Prostate gland (tissue), 2 donors: ENCODE measurements around the gene HOXA1. TPM values are rescaled to one million over a fixed set of nuclear protein-coding genes. Genes with fewer than 3 reads are reported as not detected.

Experiments used
- DNase-seq: peaks from one replicate; pipeline ENCODE4 v3.0.0-alpha.2; 2019; ENCODE audit warnings: low spot score
- H3K27ac ChIP-seq, 2 donors: fragments of 200-600 bp; sonication (generic); 2 replicates each; pipeline ENCODE4 v1.5.1; 2017 to 2019
- H3K27me3 ChIP-seq: fragments of 200-600 bp; sonication (generic); replicated peaks from 2 replicates; pipeline ENCODE4 v1.5.1; 2019; ENCODE audit not compliant: insufficient read depth
- H3K36me3 ChIP-seq, 2 donors: fragments of 200-600 bp; sonication (generic); 1 replicate in 1 of 2; 2 replicates in 1 of 2; pipeline versions ENCODE4 v1.5.1 to v1.8.1; 2017 to 2019
- H3K4me1 ChIP-seq: fragments of 200-600 bp; sonication (generic); replicated peaks from 2 replicates; pipeline ENCODE4 v1.5.1; 2019
- H3K4me3 ChIP-seq, 2 donors: fragments of 200-600 bp; sonication (generic); 2 replicates each; pipeline ENCODE4 v1.5.1; 2017 to 2019
- H3K9me3 ChIP-seq: fragments of 200-600 bp; sonication (generic); 2 replicates; pipeline ENCODE4 v1.5.1; 2017
- POLR2A ChIP-seq: fragments of 450-650 bp; IDR thresholded peaks from one replicate; pipeline ENCODE4 v1.6.1; 2016; ENCODE audit warnings: antibody characterized with exemption, mild to moderate bottlenecking
- POLR2AphosphoS5 ChIP-seq: sonication (generic); formaldehyde crosslinking; IDR thresholded peaks from one replicate; pipeline ENCODE4 v1.6.1; 2017; ENCODE audit warnings: antibody characterized with exemption
- WGBS: methylation state at CpG from one replicate; pipeline ENCODE4 v1.1.5; 2018; 5-methylcytosine and 5-hydroxymethylcytosine counted together
- intact Hi-C: fragments of 100-400 bp; cut with DNase I; formaldehyde crosslinking; loops from one replicate; pipeline ENCODE4 v1.14.2; 2022
- total RNA-seq, 2 donors: library from RNA; depleted of rRNA; stranded (reverse); fragments of >200 nt; gene quantifications; one replicate each; pipeline ENCODE4 v1.1.0, GENCODE V29; 2016
- TF ChIP-seq, protein P1 (sequence below), 4 experiments: fragments of 200-600 bp in 2 of 4; fragments of 450-650 bp in 2 of 4; sonication (generic) in 2 of 4; IDR thresholded peaks; 1 replicate in 3 of 4; 2 replicates in 1 of 4; pipeline ENCODE4 v1.5.1; 2016 to 2019; ENCODE audit warnings: antibody characterized with exemption in 4 of 4, mild to moderate bottlenecking in 2 of 4, moderate library complexity in 2 of 4

The HOXA1 gene
- total RNA-seq, 2 donors from 2014 or later, result 2.1 TPM; not detected in 1

DNA sequence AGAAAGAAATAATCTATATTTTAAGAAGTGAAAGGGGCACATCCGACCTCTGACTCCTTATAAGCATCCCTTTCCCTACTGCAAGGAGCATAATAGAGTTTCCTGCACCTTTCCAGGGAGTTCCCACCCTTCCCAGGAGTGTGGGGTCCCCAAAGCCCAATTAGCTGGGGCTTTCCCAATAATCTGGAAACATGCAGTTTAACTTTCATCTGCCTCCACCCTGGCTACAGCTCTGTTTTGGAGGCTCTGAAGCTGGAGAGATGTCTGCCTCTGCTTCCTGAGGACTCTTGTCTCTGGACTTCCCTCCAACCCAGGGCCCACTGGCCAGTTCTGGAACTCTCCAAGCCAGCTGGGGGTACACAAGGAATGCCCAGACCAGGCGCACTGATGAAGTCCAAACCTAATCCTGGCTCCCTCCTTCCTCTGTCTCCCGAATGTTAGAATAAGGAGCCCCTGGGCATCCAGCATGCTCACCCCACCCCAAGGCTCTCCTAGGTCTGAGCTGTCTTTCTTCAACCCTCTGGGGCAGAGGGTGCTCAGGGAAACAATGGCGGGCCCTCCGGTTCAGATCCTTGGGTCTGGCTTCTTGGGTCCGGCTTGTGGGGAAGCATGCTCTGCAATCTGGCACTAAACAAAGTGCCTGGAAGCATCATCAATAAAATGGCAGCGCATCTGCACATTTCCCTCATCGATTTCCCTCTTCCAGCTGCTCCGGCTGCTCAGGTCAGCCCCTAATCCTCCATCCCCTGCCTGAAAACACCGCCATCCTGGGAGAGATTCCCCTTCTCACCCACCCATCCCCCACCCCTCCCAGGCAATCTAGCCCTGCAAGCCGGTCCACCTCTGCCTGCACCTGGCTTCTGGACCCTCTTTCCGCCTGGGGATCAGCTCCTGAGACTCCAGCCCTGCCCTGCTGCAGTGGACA lies 21.4 kb upstream of the HOXA1 start:
- Histone ChIP-seq H3K27ac (no peak overlapping the region), H3K4me1 (no peaks in the 10 kb centered on the region), H3K4me3 (no peak overlapping the region), H3K9me3 (no peaks in the 10 kb centered on the region), H3K36me3 (no peaks in the 10 kb centered on the region), H3K27me3 (no peaks in the 10 kb centered on the region)
- intact Hi-C loops, result no loop called here
- no peak for DNase-seq
- 83% methylated on average over 12 of the region's 12 CpGs for WGBS
- TF ChIP-seq, protein P1, sequence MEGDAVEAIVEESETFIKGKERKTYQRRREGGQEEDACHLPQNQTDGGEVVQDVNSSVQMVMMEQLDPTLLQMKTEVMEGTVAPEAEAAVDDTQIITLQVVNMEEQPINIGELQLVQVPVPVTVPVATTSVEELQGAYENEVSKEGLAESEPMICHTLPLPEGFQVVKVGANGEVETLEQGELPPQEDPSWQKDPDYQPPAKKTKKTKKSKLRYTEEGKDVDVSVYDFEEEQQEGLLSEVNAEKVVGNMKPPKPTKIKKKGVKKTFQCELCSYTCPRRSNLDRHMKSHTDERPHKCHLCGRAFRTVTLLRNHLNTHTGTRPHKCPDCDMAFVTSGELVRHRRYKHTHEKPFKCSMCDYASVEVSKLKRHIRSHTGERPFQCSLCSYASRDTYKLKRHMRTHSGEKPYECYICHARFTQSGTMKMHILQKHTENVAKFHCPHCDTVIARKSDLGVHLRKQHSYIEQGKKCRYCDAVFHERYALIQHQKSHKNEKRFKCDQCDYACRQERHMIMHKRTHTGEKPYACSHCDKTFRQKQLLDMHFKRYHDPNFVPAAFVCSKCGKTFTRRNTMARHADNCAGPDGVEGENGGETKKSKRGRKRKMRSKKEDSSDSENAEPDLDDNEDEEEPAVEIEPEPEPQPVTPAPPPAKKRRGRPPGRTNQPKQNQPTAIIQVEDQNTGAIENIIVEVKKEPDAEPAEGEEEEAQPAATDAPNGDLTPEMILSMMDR (IDR thresholded peaks at IDR 0.05), result no peak
- TF ChIP-seq POLR2A (no peak), POLR2AphosphoS5 (no peak)

DNA sequence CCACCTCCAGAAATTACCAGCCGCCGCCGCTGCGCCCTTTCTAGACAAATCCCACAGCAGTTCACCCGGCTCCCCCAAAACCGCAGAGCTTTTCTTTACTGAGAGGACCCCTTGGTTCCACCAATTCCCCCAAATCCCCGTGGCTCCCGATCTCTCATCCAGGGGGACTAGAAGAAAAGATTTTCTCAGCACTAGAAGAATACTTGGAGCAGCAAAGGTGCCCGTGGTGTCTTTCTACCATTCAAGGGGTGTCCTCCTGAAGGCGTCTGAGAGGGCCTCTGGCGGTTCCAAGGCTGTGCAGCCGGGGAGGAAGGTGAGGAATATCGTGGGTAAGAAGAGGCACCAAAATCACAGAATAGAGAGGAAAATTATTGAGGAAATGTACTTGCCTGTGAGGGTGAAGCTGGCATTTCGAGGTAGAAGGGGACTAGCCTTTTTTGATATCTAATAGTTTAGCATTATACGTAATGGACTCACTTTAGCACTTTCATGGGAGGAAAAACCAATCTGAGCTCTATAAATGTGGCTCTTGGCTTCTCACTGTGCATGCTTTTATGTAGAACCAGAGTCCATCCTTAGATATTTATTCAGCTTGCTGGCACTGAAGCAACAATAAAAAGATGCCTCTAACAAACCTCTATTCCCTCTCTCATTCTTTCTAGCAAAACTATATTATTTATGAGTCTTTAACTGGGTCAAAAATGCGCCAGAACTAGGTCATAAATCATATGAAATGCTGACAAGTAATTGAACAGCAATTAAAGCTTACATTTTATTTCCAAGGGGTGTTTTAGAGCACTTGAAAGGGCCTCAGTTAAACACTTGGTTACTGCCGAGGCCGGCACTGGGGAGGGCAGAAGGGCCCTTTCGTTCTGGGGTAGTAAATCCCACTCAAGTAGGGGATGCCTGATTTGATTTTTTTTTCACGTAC lies 20.5 kb upstream of the HOXA1 start:
- Histone ChIP-seq H3K27me3 (no peaks in the 10 kb centered on the region), H3K4me1 (no peaks in the 10 kb centered on the region), H3K36me3 (no peaks in the 10 kb centered on the region), H3K27ac (peak overlapping the region; percentile 64 to 71), H3K9me3 (no peaks in the 10 kb centered on the region), H3K4me3 (peak overlapping the region; percentile 6 to 30)
- TF ChIP-seq POLR2A (no peak), POLR2AphosphoS5 (no peak)
- TF ChIP-seq, protein P1 (IDR thresholded peaks at IDR 0.05), result no peak
- no peak for DNase-seq
- intact Hi-C loops, result no loop called here
- WGBS, result 52% methylated on average over 20 of the region's 20 CpGs

DNA sequence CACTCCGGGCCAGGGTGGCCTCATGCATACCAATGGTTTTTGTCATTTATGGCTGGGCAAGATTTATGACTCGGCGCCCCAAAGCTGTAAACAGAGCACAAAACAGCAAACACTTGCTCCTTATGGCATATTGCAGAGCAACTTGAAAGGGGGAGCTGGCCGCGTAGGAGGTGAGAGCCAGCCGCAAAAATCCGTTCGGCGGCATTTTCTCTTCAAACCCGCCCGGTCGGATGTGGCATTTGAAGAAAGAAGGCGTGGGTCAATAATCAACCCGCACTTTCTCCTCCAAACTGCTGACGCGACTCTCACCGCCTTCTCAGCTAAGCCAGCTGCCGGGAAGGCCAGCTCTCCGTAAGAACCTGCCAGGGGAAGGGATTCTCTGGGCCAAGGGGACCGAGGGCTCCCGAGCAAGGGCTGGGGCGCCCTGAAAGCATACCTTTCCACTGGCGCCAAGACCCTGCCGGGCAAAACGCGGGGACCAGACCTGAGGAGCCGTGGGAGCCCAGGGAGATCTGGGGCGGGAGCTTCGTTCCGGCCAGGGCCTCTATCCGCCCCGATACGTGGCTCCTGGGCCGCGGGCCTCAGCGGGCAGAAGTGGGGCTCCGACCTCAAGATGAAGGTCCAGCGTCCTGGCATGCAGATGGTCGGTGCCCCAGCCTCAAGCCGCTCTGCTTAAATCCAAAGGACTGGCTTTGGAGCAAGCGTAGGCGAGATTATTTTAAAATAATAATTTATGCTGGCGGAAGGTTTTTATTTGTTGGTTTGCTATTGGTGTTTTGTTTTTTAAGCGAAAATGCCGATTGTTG lies 19.6 kb upstream of the HOXA1 start:
- TF ChIP-seq, protein P1 (IDR thresholded peaks at IDR 0.05), result no peak
- TF ChIP-seq POLR2AphosphoS5 (peak; percentile 64), POLR2A (peak; percentile 43)

DNA sequence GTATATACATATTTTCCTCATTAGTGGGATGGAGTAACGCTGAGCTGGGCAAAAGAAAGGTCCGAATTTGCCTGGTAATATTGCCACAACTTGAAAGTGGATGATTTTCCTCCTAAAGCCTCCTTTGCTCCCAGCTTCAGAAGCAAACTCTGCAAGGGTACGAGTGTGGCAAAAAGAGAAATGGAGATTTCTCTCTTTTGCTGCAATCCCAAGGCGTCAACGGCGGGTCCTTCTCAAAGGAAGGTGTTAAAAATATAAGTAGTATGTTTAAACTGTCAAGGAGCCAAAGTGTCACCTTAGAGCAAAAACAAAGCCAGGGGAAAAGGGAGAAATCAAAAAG lies 19.1 kb upstream of the HOXA1 start:
- Histone ChIP-seq H3K4me1 (peaks cover 3% of the 10 kb centered on the region), H3K27ac (peak overlapping the region; percentile 64 to 71), H3K4me3 (peak overlapping the region in 1 of 2 donors; percentile 30), H3K9me3 (no peaks in the 10 kb centered on the region), H3K27me3 (no peaks in the 10 kb centered on the region), H3K36me3 (no peaks in the 10 kb centered on the region)
- intact Hi-C loops, result no loop called here
- 31% methylated on average over 6 of the region's 6 CpGs for WGBS
- no peak for DNase-seq
- TF ChIP-seq POLR2A (no peak), POLR2AphosphoS5 (no peak)
- TF ChIP-seq, protein P1 (IDR thresholded peaks at IDR 0.05), result no peak

More for the DNA sequence above, 19.6 kb upstream of the HOXA1 start:
- peak overlapping the region; percentile 64 to 71 for H3K27ac ChIP-seq
- WGBS, result 43% methylated on average over 35 of the region's 45 CpGs
- H3K4me1 ChIP-seq, result peaks cover 1% of the 10 kb centered on the region
- DNase-seq, result peak; percentile 65
- no peaks in the 10 kb centered on the region for H3K9me3 ChIP-seq
- no peaks in the 10 kb centered on the region for H3K36me3 ChIP-seq
- intact Hi-C loops, result no loop called here
- H3K4me3 ChIP-seq, result peak overlapping the region; percentile 6 to 30
- H3K27me3 ChIP-seq, result no peaks in the 10 kb centered on the region
